Measurements from ENCODE around the gene TOMM20. TPM values are rescaled to one million over a fixed set of nuclear protein-coding genes. Genes with fewer than 3 reads are reported as not detected.
A peak's percentile ranks its signal among the peaks of the same experiment; 100 is the strongest.
"Not testable (repeated sequence)": the region's sequence is repeated elsewhere in the genome, so short reads cannot be mapped to it uniquely, and the experiment has no call there.

TOMM20 gene
- total and polyA plus RNA-seq, 2 donors (not counting 1 experiment from before 2014, with no cell fraction given), result 25.0 to 77.3 TPM

- TF ChIP-seq CTCF (IDR thresholded peaks at IDR 0.05), result no peak
- H3K4me1 ChIP-seq (ENCODE audit: control insufficient read depth in 2 of 2, insufficient read depth in 2 of 2, low read length in 2 of 2), result peaks cover 12 to 21% of the 10 kb centered on the region in 2 donors
- H3K4me3 Mint-ChIP-seq, result peak overlapping the region; percentile 97
- ChIA-PET CTCF (interaction anchor here (1.0 to 1.9 kb wide), 5 partner anchors 31 to 256 kb away, joined by 3 to 7 read pairs (median 4); no protein-coding TSS in a partner anchor), POLR2A (interaction anchor here (0.5 to 2.0 kb wide), 8 partner anchors 15 to 787 kb away, joined by 3 to 12 read pairs (median 4); partner anchors contain the start of genes ARID4B, B3GALNT2, COA6 and GGPS1)
- H3K4me2 ChIP-seq (replicated peaks; ENCODE audit: low read depth, low read length, poor library complexity, severe bottlenecking), result peak overlapping the region; percentile 75
- peaks cover 9% of the 10 kb centered on the region for H4K20me1 ChIP-seq (ENCODE audit: control insufficient read depth, insufficient read depth, low read length, poor library complexity, severe bottlenecking)
- H3K27ac Mint-ChIP-seq, result peak overlapping the region; percentile 99
- no peaks in the 10 kb centered on the region for H3K9me3 Mint-ChIP-seq (ENCODE audit: insufficient read depth)
- H3K9me3 ChIP-seq (ENCODE audit: control extremely low read depth in 1 of 3, control insufficient read depth in 2 of 3, insufficient read depth in 1 of 3, low read length in 2 of 3), result no peaks in the 10 kb centered on the region
- peak overlapping the region; percentile 89 to 92 for H3K27ac ChIP-seq (ENCODE audit: low read length in 2 of 2)
- peaks cover 20% of the 10 kb centered on the region for H3K4me1 Mint-ChIP-seq
- peak overlapping the region; percentile 99 for H3K9ac ChIP-seq (ENCODE audit: low read length)
- WGBS (ENCODE audit: insufficient coverage), result 6% methylated on average over 9 of the region's 14 CpGs
- no peak for DNase-seq
- no peaks in the 10 kb centered on the region for H3K27me3 Mint-ChIP-seq
- H3K79me2 ChIP-seq (ENCODE audit: control insufficient read depth, insufficient read depth, low read length), result peaks cover 52% of the 10 kb centered on the region
- H3K27me3 ChIP-seq (replicated peaks in 1 of 4; ENCODE audit: control extremely low read depth in 1 of 4, control insufficient read depth in 3 of 4, insufficient read depth in 4 of 4, low read length in 3 of 4), result no peaks in the 10 kb centered on the region
- H3K4me3 ChIP-seq (ENCODE audit: control extremely low read depth in 1 of 5, extremely low read depth in 1 of 5, insufficient read depth in 1 of 5, low read depth in 2 of 5, low read length in 4 of 5), result peak overlapping the region; percentile 67 to 97 (median 78)
- H2AFZ ChIP-seq (ENCODE audit: insufficient read depth, low read depth, low read length, poor library complexity, severe bottlenecking), result peak overlapping the region; percentile 97
- intact Hi-C loops (cut with micrococcal nuclease), result loop anchor here (2.0 to 10.0 kb wide), 5 partner anchors 56 to 788 kb away; partner anchors contain the start of genes B3GALNT2, COA6 and TARBP1
- peak; percentile 59 for ATAC-seq (ENCODE audit: low read depth)
- H3K36me3 ChIP-seq (replicated peaks in 1 of 2; ENCODE audit: control extremely low read depth in 1 of 2, control insufficient read depth in 1 of 2, extremely low read depth in 1 of 2, insufficient read depth in 2 of 2, low read length in 1 of 2), result peaks cover 4 to 24% of the 10 kb centered on the region in 2 experiments
Measured at GRCh38 chr1:235160383-235160956, 31.8 kb upstream of the TOMM20 start.

- intact Hi-C loops (cut with micrococcal nuclease), result loop anchor here (2.0 to 10.0 kb wide), 5 partner anchors 55 to 788 kb away; partner anchors contain the start of genes B3GALNT2, COA6 and TARBP1
- peaks cover 54% of the 10 kb centered on the region for H3K79me2 ChIP-seq (ENCODE audit: control insufficient read depth, insufficient read depth, low read length)
- peak overlapping the region in 2 of 5 experiments; percentile 67 to 97 for H3K4me3 ChIP-seq (ENCODE audit: control extremely low read depth in 1 of 5, extremely low read depth in 1 of 5, insufficient read depth in 1 of 5, low read depth in 2 of 5, low read length in 4 of 5)
- Mint-ChIP-seq H3K27ac (peak overlapping the region; percentile 80), H3K4me1 (peaks cover 20% of the 10 kb centered on the region), H3K4me3 (peak overlapping the region; percentile 77)
- WGBS (ENCODE audit: insufficient coverage), result 98% methylated on average over 5 of the region's 9 CpGs
- not testable (repeated sequence) for ATAC-seq (ENCODE audit: low read depth); H3K27me3 ChIP-seq (replicated peaks in 1 of 4; ENCODE audit: control extremely low read depth in 1 of 4, control insufficient read depth in 3 of 4, insufficient read depth in 4 of 4, low read length in 3 of 4); H3K27me3 Mint-ChIP-seq; H3K9me3 ChIP-seq (ENCODE audit: control extremely low read depth in 1 of 3, control insufficient read depth in 2 of 3, insufficient read depth in 1 of 3, low read length in 2 of 3); DNase-seq; H3K9me3 Mint-ChIP-seq (ENCODE audit: insufficient read depth); H4K20me1 ChIP-seq (ENCODE audit: control insufficient read depth, insufficient read depth, low read length, poor library complexity, severe bottlenecking)
- peak overlapping the region; percentile 89 to 92 for H3K27ac ChIP-seq (ENCODE audit: low read length in 2 of 2)
- peak overlapping the region; percentile 97 for H2AFZ ChIP-seq (ENCODE audit: insufficient read depth, low read depth, low read length, poor library complexity, severe bottlenecking)
- ChIA-PET POLR2A (interaction anchor here (1.4 to 2.0 kb wide), 2 partner anchors 28 to 32 kb away, joined by 3 to 12 read pairs; partner anchors contain the start of gene TOMM20), CTCF (interaction anchor here (1.0 to 1.9 kb wide), 3 partner anchors 30 to 64 kb away, joined by 4 to 5 read pairs (median 4); no protein-coding TSS in a partner anchor)
- H3K9ac ChIP-seq (ENCODE audit: low read length), result peak overlapping the region; percentile 99
- peaks cover 4 to 26% of the 10 kb centered on the region in 2 experiments for H3K36me3 ChIP-seq (replicated peaks in 1 of 2; ENCODE audit: control extremely low read depth in 1 of 2, control insufficient read depth in 1 of 2, extremely low read depth in 1 of 2, insufficient read depth in 2 of 2, low read length in 1 of 2)
- H3K4me2 ChIP-seq (replicated peaks; ENCODE audit: low read depth, low read length, poor library complexity, severe bottlenecking), result peak overlapping the region; percentile 75
- H3K4me1 ChIP-seq (ENCODE audit: control insufficient read depth in 2 of 2, insufficient read depth in 2 of 2, low read length in 2 of 2), result peaks cover 12 to 21% of the 10 kb centered on the region in 2 donors
Measured at GRCh38 chr1:235159930-235160329, 31.3 kb upstream of the TOMM20 start.

- ChIA-PET POLR2A (interaction anchor here (0.7 kb wide), 1 partner anchor 558 kb away, joined by 4 read pairs; no protein-coding TSS in a partner anchor), CTCF (interaction anchor here (0.7 to 1.9 kb wide), 2 partner anchors 63 to 204 kb away, joined by 3 to 5 read pairs; no protein-coding TSS in a partner anchor)
- H2AFZ ChIP-seq (ENCODE audit: insufficient read depth, low read depth, low read length, poor library complexity, severe bottlenecking); H3K4me3 ChIP-seq (ENCODE audit: control extremely low read depth in 1 of 5, extremely low read depth in 1 of 5, insufficient read depth in 1 of 5, low read depth in 2 of 5, low read length in 4 of 5); H3K4me2 ChIP-seq (replicated peaks; ENCODE audit: low read depth, low read length, poor library complexity, severe bottlenecking); H3K27ac ChIP-seq (ENCODE audit: low read length in 2 of 2); DNase-seq; ATAC-seq (ENCODE audit: low read depth); H3K9me3 ChIP-seq (ENCODE audit: control extremely low read depth in 1 of 3, control insufficient read depth in 2 of 3, insufficient read depth in 1 of 3, low read length in 2 of 3); H3K27me3 ChIP-seq (replicated peaks in 1 of 4; ENCODE audit: control extremely low read depth in 1 of 4, control insufficient read depth in 3 of 4, insufficient read depth in 4 of 4, low read length in 3 of 4); H4K20me1 ChIP-seq (ENCODE audit: control insufficient read depth, insufficient read depth, low read length, poor library complexity, severe bottlenecking); intact Hi-C loops (cut with micrococcal nuclease); H3K27me3 Mint-ChIP-seq; H3K9ac ChIP-seq (ENCODE audit: low read length); H3K9me3 Mint-ChIP-seq (ENCODE audit: insufficient read depth): not testable (repeated sequence)
- Histone ChIP-seq H3K79me2 (ENCODE audit: control insufficient read depth, insufficient read depth, low read length) (peaks cover 60% of the 10 kb centered on the region), H3K36me3 (replicated peaks in 1 of 2; ENCODE audit: control extremely low read depth in 1 of 2, control insufficient read depth in 1 of 2, extremely low read depth in 1 of 2, insufficient read depth in 2 of 2, low read length in 1 of 2) (peaks cover 7 to 33% of the 10 kb centered on the region in 2 experiments), H3K4me1 (ENCODE audit: control insufficient read depth in 2 of 2, insufficient read depth in 2 of 2, low read length in 2 of 2) (peaks cover 12 to 21% of the 10 kb centered on the region in 2 donors)
- peak overlapping the region; percentile 11 for H3K4me3 Mint-ChIP-seq
- 100% methylated on average over 3 of the region's 9 CpGs for WGBS (ENCODE audit: insufficient coverage)
- H3K27ac Mint-ChIP-seq, result peak overlapping the region; percentile 33
- H3K4me1 Mint-ChIP-seq, result peaks cover 20% of the 10 kb centered on the region
Measured at GRCh38 chr1:235159284-235159683, 30.6 kb upstream of the TOMM20 start.

Measured in B cell (primary cell).